ENCODE results near the gene AFTPH. TPM values are rescaled to one million over a fixed set of nuclear protein-coding genes. Genes with fewer than 3 reads are reported as not detected.

Gene AFTPH
- total RNA-seq, 1 donor from 2014 or later = 22.2 TPM

- Mint-ChIP-seq H3K4me1 (peaks cover 9% of the 10 kb centered on the region), H3K36me3 (no peaks in the 10 kb centered on the region), H3K27me3 (ENCODE audit: low read depth) (no peaks in the 10 kb centered on the region), H3K4me3 (no peak overlapping the region), H3K27ac (no peak overlapping the region), H3K9me3 (no peaks in the 10 kb centered on the region)
- TF ChIP-seq, protein P1, sequence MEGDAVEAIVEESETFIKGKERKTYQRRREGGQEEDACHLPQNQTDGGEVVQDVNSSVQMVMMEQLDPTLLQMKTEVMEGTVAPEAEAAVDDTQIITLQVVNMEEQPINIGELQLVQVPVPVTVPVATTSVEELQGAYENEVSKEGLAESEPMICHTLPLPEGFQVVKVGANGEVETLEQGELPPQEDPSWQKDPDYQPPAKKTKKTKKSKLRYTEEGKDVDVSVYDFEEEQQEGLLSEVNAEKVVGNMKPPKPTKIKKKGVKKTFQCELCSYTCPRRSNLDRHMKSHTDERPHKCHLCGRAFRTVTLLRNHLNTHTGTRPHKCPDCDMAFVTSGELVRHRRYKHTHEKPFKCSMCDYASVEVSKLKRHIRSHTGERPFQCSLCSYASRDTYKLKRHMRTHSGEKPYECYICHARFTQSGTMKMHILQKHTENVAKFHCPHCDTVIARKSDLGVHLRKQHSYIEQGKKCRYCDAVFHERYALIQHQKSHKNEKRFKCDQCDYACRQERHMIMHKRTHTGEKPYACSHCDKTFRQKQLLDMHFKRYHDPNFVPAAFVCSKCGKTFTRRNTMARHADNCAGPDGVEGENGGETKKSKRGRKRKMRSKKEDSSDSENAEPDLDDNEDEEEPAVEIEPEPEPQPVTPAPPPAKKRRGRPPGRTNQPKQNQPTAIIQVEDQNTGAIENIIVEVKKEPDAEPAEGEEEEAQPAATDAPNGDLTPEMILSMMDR (IDR thresholded peaks at IDR 0.05; ENCODE audit: unreplicated experiment) = no peak
- no peak for DNase-seq (ENCODE audit: low spot score in 2 of 2, unreplicated experiment in 2 of 2)
Observed at GRCh38 chr2:64624862-64625261, 100.7 kb downstream of the AFTPH start.

DNA sequence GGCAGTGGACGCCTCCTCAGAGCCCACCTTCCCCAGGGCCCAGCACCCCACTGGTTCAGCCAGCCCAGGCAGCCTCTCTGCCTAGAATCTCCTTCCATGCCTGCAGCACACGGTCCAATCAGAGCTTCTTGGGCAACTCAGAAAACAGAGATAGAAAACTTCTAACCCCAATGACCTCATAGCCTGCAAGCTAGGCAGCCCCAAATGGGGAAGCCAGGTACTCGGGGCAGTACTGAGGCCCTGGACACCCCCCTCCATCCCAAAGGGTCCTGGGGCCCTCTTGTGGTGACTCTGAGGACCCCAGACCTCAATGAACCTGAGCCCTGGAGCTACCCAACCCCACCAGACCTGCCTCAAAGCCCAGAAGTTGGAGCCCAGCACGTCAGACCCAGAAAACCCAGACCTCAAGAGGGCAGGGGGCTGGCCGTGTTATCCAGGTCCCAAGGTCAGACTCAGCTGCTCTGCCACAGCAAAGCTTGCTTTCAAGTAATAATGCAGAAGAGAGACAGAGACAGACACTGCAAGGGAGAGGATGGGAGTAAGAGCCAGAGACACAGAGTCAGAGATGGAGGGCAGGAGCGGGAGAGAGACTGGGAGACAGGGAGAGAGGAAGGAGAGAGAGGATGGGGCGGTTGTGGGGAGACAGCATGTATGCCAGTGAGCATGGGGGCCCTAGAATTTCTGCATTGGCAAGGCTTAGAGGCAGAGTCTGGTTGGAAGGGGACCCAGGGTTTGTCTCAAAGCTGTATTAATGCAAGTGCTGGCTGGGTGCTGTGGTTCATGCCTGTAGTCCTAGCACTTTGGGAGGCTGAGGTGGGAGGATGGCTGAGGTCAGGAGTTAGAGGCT lies 101.4 kb downstream of the AFTPH start:
- no peaks in the 10 kb centered on the region for H3K36me3 Mint-ChIP-seq
- no peaks in the 10 kb centered on the region for H3K9me3 Mint-ChIP-seq
- no peak overlapping the region for H3K27ac Mint-ChIP-seq
- no peak for DNase-seq (ENCODE audit: low spot score in 2 of 2, unreplicated experiment in 2 of 2)
- no peaks in the 10 kb centered on the region for H3K27me3 Mint-ChIP-seq (ENCODE audit: low read depth)
- no peak overlapping the region for H3K4me3 Mint-ChIP-seq
- peaks cover 9% of the 10 kb centered on the region for H3K4me1 Mint-ChIP-seq
- TF ChIP-seq, protein P1 (IDR thresholded peaks at IDR 0.05; ENCODE audit: unreplicated experiment) = no peak

GRCh38 chr2:64626146-64626809 lies 102.2 kb downstream of the AFTPH start:
- Mint-ChIP-seq H3K4me1 (peaks cover 9% of the 10 kb centered on the region), H3K36me3 (no peaks in the 10 kb centered on the region), H3K9me3 (no peaks in the 10 kb centered on the region), H3K4me3 (no peak overlapping the region), H3K27ac (no peak overlapping the region), H3K27me3 (ENCODE audit: low read depth) (no peaks in the 10 kb centered on the region)
- TF ChIP-seq, protein P1 (IDR thresholded peaks at IDR 0.05; ENCODE audit: unreplicated experiment) = no peak
- no peak for DNase-seq (ENCODE audit: low spot score in 2 of 2, unreplicated experiment in 2 of 2)

DNA sequence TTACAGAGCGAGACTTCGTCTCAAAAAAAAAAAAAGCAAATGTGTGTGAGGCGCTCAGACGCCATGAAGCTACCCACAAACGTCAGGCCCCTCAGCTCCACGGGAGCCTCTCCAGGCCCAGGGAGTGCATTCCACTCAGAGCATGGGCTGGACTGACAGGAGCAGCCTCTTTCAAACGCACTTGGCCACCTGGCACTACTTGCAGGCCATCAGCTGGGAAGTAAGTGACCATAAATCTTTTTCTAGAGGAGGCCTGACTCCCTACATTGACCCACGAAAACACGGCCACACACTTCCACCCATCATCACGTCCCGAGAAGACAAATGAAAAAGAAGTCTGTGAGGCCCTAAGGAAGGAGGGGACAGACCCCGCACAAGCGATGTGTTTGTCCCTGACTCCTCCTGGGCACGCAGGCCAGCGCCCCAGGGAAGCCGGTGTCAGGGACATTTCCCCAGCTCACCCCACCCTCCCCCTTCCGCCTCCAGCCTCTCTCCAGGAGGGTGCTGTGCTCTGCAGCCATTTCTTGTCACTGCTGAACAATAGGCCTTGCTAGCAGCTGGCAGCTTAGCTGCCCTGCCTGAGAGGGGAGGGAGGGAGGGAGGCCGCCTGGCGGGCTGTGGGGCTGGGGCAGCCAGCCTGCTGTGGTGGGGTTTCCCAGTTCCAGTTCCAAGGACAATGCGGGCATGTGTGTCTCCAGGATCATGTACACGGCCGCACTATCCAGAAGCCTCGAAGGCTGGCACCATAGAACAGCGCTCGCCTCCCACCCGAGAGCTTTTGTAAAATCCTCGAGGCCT lies 103.0 kb downstream of the AFTPH start:
- no peak overlapping the region for H3K4me3 Mint-ChIP-seq
- TF ChIP-seq, protein P1 (IDR thresholded peaks at IDR 0.05; ENCODE audit: unreplicated experiment) = no peak
- H3K36me3 Mint-ChIP-seq = no peaks in the 10 kb centered on the region
- no peak for DNase-seq (ENCODE audit: low spot score in 2 of 2, unreplicated experiment in 2 of 2)
- no peaks in the 10 kb centered on the region for H3K9me3 Mint-ChIP-seq
- H3K4me1 Mint-ChIP-seq = peaks cover 13% of the 10 kb centered on the region
- H3K27me3 Mint-ChIP-seq (ENCODE audit: low read depth) = no peaks in the 10 kb centered on the region
- peak overlapping the region; percentile 57 for H3K27ac Mint-ChIP-seq

DNA sequence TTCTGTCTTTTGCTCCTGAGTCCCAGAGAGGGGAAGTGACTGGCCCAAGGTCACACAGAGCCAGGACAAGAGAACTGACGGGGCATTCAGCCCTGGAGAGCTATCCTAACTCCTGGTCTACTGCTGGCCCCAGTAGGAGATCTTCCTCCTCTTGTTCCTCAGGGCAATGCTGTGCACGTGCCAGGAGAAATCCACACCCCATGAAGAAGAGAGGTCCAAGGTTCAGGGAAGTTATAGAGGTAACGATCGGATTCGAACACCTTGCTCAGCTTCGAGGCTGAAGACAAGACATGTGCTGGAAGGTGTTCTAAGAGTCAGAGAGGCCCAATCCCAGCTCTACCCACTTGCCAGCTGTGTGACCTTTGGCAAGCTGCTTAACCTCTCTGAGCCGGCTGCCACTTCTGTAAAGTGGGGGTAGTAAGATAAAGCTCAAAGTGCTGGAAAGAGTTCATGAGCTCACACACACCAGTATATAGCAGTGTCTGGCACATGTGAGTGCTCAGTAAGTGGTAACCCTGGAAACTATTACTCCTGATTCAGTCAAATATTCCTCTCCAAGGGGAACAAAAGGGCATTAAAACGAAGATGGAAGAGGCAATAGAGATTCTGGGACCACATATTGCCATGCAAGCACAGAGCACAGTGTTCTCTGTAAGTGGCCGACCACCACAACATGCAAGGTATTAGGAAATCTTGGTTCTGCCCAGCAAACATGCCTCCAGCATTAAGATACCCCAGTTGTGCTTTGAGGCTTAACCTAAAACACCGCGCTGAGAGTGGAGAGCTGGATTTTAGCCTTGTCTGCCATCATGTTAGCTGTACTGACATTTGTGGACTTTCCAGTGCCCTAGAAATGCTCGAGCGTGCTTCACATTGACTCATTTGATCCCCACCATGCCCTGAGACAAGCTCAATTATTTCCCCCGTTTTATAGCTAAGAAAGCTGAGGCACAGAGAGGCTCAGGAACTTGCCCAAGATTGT lies 104.0 kb downstream of the AFTPH start:
- Mint-ChIP-seq H3K9me3 (no peaks in the 10 kb centered on the region), H3K4me1 (peaks cover 21% of the 10 kb centered on the region), H3K27me3 (ENCODE audit: low read depth) (no peaks in the 10 kb centered on the region), H3K4me3 (no peak overlapping the region), H3K36me3 (peaks cover 1% of the 10 kb centered on the region), H3K27ac (no peak overlapping the region)
- no peak for DNase-seq (ENCODE audit: low spot score in 2 of 2, unreplicated experiment in 2 of 2)
- TF ChIP-seq, protein P1 (IDR thresholded peaks at IDR 0.05; ENCODE audit: unreplicated experiment) = no peak

All from mesothelial cell of epicardium (in vitro differentiated cells).